Smooth muscle cell (in vitro differentiated cells): ENCODE results near the gene BTD. TPM values are rescaled to one million over a fixed set of nuclear protein-coding genes. Genes with fewer than 3 reads are reported as not detected.

Experiments
- DNase-seq: peaks from one replicate; lab custom pipeline; 2025; ENCODE audit not compliant: unreplicated experiment; lab: John Stamatoyannopoulos, UW
- H2AFZ ChIP-seq: fragments of 200-600 bp; sonication (generic); 2 replicates; pipeline ENCODE4 v1.6.0; 2016; ENCODE audit warnings: antibody characterized with exemption, low read depth, mild to moderate bottlenecking
- H3F3A ChIP-seq: fragments of 200-600 bp; sonication (generic); 2 replicates; pipeline ENCODE4 v1.6.0; 2017; ENCODE audit warnings: antibody characterized with exemption, low read depth
- H3K27ac ChIP-seq: fragments of 200-600 bp; sonication (generic); 2 replicates; pipeline ENCODE4 v1.5.1; 2016; ENCODE audit warnings: low read depth, mild to moderate bottlenecking
- H3K27me3 ChIP-seq: fragments of 200-600 bp; sonication (generic); 2 replicates; pipeline ENCODE4 v1.6.1; 2016; ENCODE audit warnings: low read depth, mild to moderate bottlenecking
- H3K36me3 ChIP-seq: fragments of 200-600 bp; sonication (generic); 2 replicates; pipeline ENCODE4 v1.5.1; 2016; ENCODE audit warnings: low read depth
- H3K4me1 ChIP-seq: fragments of 200-600 bp; sonication (generic); 2 replicates; pipeline ENCODE4 v1.5.1; 2016; ENCODE audit warnings: low read depth
- H3K4me2 ChIP-seq: fragments of 200-600 bp; sonication (generic); 2 replicates; pipeline ENCODE4 v1.6.0; 2016; ENCODE audit warnings: mild to moderate bottlenecking
- H3K4me3 ChIP-seq: fragments of 200-600 bp; sonication (generic); 2 replicates; pipeline ENCODE4 v1.5.1; 2016; ENCODE audit warnings: mild to moderate bottlenecking
- H3K79me2 ChIP-seq: fragments of 200-600 bp; sonication (generic); 2 replicates; pipeline ENCODE4 v1.6.0; 2016; ENCODE audit warnings: low read depth, mild to moderate bottlenecking
- H3K9ac ChIP-seq: fragments of 200-600 bp; sonication (generic); 2 replicates; pipeline ENCODE4 v1.6.0; 2016; ENCODE audit warnings: low read depth
- H3K9me3 ChIP-seq: fragments of 200-600 bp; sonication (generic); replicated peaks from 2 replicates; pipeline ENCODE4 v1.5.1; 2016; ENCODE audit warnings: low read depth
- H4K20me1 ChIP-seq: fragments of 200-600 bp; sonication (generic); 2 replicates; pipeline ENCODE4 v1.6.0; 2016; ENCODE audit warnings: low read depth
- CTCF ChIP-seq: fragments of 200-600 bp; sonication (generic); IDR thresholded peaks from 2 replicates; pipeline ENCODE4 v1.5.1; 2017; ENCODE audit warnings: borderline replicate concordance, mild to moderate bottlenecking, antibody characterized with exemption; ENCODE audit not compliant: insufficient read depth, poor library complexity, severe bottlenecking
- WGBS: methylation state at CpG from one replicate; pipeline ENCODE4 v1.1.7; 2016; ENCODE audit warnings: low lambda C conversion rate; 5-methylcytosine and 5-hydroxymethylcytosine counted together
- polyA plus RNA-seq: library from polyadenylated mRNA; unstranded; fragments of >200 nt; fragmentation: Nextera tagmentation; extraction: Ambion mirVana; gene quantifications from 2 replicates; pipeline ENCODE4 v1.2.1, GENCODE V29; 2016
- total RNA-seq: library from RNA; depleted of rRNA; stranded (reverse); fragments of >200 nt; gene quantifications from 2 replicates; pipeline ENCODE4 v1.2.3, GENCODE V29; 2014

The BTD gene
- total and polyA plus RNA-seq, 2 experiments from 2014 or later: 20.9 to 23.6 TPM

DNA sequence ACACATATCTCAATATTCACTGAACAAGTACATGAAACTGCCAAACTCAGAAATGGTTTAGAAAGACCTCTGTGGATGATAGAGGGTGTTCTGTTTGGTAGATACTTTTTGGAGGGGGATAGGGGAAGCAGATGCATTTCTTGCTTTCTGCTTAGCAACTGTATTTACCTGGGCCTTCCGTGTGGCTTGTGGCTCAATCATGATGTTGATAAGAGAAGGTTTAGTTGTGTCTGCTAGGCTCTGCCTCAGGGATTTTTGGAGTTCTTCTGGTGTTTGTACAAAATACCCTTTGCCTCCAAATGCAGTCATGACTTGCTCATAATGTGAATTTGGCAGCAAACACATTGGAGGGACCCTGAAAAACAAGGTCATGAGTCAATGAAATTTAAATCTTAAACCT is 38.4 kb upstream of the BTD start:
- Histone ChIP-seq H2AFZ (no peak overlapping the region), H3K9me3 (no peaks in the 10 kb centered on the region), H3K4me3 (no peak overlapping the region), H3K27me3 (no peaks in the 10 kb centered on the region), H3F3A (no peaks in the 10 kb centered on the region), H3K4me2 (no peak overlapping the region), H3K9ac (no peak overlapping the region), H3K4me1 (peaks cover 8% of the 10 kb centered on the region), H3K36me3 (peaks cover 32% of the 10 kb centered on the region), H4K20me1 (no peaks in the 10 kb centered on the region), H3K79me2 (no peaks in the 10 kb centered on the region), H3K27ac (no peak overlapping the region)
- DNase-seq: no peak
- 96% methylated on average over 1 of the region's 1 CpG for WGBS
- no peak for TF ChIP-seq CTCF

- no peak overlapping the region for H3K4me3 ChIP-seq
- DNase-seq: no peak
- H3K79me2 ChIP-seq: no peaks in the 10 kb centered on the region
- H3K27me3 ChIP-seq: no peaks in the 10 kb centered on the region
- no peak overlapping the region for H3K9ac ChIP-seq
- no peaks in the 10 kb centered on the region for H4K20me1 ChIP-seq
- no peak overlapping the region for H2AFZ ChIP-seq
- no peak overlapping the region for H3K4me2 ChIP-seq
- H3K9me3 ChIP-seq: no peaks in the 10 kb centered on the region
- no peak overlapping the region for H3K27ac ChIP-seq
- H3F3A ChIP-seq: no peaks in the 10 kb centered on the region
- peaks cover 6% of the 10 kb centered on the region for H3K36me3 ChIP-seq
- 96% methylated on average over 4 of the region's 4 CpGs for WGBS
- no peak for TF ChIP-seq CTCF
- no peaks in the 10 kb centered on the region for H3K4me1 ChIP-seq
Observed at GRCh38 chr3:15572138-15572537, 29.4 kb upstream of the BTD start.

DNA sequence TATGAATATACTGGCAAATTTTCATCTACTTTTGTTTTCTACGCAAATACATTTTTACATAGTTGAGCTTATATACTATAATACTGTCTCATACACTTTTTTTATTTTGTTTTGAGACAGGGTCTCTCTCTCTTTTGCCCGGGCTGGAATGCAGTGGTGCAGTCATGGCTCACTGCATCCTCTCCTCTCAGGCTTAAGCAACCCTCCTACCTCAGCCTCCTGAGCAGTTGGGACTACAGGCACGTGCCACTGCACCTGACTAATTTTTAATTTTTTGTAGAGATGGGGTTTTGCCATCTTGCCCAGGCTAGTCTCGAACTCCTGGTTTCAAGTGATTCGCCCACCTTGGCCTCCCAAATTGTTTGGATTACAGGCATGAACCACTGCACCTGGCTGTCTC is 26.1 kb upstream of the BTD start:
- Histone ChIP-seq H3K9ac (no peak overlapping the region), H2AFZ (no peak overlapping the region), H3F3A (no peaks in the 10 kb centered on the region), H3K27me3 (no peaks in the 10 kb centered on the region), H3K4me3 (no peak overlapping the region), H3K9me3 (no peaks in the 10 kb centered on the region), H4K20me1 (no peaks in the 10 kb centered on the region), H3K79me2 (no peaks in the 10 kb centered on the region), H3K4me2 (no peak overlapping the region), H3K27ac (no peak overlapping the region), H3K36me3 (no peaks in the 10 kb centered on the region), H3K4me1 (no peaks in the 10 kb centered on the region)
- no peak for TF ChIP-seq CTCF
- DNase-seq: no peak
- WGBS: 100% methylated on average over 5 of the region's 5 CpGs

DNA sequence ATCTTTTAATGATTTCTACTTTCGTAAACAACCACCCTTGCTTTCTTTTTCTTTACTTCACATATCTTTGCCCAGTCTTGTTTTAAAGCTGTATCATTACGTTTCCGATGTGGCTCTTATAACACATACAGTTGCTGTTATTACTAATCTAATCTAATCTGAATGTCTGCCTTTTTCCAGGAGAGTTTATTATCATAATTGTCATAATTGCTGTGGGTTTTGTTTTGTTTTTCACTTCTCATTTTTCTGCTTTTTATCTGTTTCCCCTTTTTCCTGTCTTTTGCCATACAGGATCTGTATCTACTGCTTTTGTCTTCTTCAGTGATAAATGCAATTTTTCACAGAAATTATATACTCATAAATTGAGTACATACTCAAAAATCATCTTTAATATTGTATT is 25.1 kb upstream of the BTD start:
- H2AFZ ChIP-seq: no peak overlapping the region
- H3K4me1 ChIP-seq: no peaks in the 10 kb centered on the region
- H3K27me3 ChIP-seq: no peaks in the 10 kb centered on the region
- TF ChIP-seq CTCF: no peak
- H4K20me1 ChIP-seq: no peaks in the 10 kb centered on the region
- no peak overlapping the region for H3K4me2 ChIP-seq
- H3K4me3 ChIP-seq: no peak overlapping the region
- no peak overlapping the region for H3K27ac ChIP-seq
- H3K9ac ChIP-seq: no peak overlapping the region
- no peak for DNase-seq
- H3F3A ChIP-seq: no peaks in the 10 kb centered on the region
- WGBS: 97% methylated on average over 3 of the region's 3 CpGs
- H3K79me2 ChIP-seq: no peaks in the 10 kb centered on the region
- H3K36me3 ChIP-seq: no peaks in the 10 kb centered on the region
- H3K9me3 ChIP-seq: no peaks in the 10 kb centered on the region
